ENCODE measurements around the gene TTC19. TPM values are rescaled to one million over a fixed set of nuclear protein-coding genes. Genes with fewer than 3 reads are reported as not detected.

Gene TTC19
- total and polyA plus RNA-seq, 8 donors = 12.6 to 1,106 (median 54.0) TPM

- no peaks in the 10 kb centered on the region for H3K4me1 ChIP-seq
- no peak for TF ChIP-seq EP300 (IDR thresholded peaks at IDR 0.05)
- TF ChIP-seq, protein P1, sequence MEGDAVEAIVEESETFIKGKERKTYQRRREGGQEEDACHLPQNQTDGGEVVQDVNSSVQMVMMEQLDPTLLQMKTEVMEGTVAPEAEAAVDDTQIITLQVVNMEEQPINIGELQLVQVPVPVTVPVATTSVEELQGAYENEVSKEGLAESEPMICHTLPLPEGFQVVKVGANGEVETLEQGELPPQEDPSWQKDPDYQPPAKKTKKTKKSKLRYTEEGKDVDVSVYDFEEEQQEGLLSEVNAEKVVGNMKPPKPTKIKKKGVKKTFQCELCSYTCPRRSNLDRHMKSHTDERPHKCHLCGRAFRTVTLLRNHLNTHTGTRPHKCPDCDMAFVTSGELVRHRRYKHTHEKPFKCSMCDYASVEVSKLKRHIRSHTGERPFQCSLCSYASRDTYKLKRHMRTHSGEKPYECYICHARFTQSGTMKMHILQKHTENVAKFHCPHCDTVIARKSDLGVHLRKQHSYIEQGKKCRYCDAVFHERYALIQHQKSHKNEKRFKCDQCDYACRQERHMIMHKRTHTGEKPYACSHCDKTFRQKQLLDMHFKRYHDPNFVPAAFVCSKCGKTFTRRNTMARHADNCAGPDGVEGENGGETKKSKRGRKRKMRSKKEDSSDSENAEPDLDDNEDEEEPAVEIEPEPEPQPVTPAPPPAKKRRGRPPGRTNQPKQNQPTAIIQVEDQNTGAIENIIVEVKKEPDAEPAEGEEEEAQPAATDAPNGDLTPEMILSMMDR (IDR thresholded peaks at IDR 0.05) = no peak
- no peak for TF ChIP-seq POLR2AphosphoS5 (IDR thresholded peaks at IDR 0.05)
- no peak for TF ChIP-seq POLR2A (IDR thresholded peaks at IDR 0.05)
Observed at GRCh38 chr17:16074423-16074822, 74.8 kb downstream of the TTC19 start.

GRCh38 chr17:16075949-16076348 lies 76.3 kb downstream of the TTC19 start:
- no peak overlapping the region for H3K4me3 ChIP-seq
- peaks cover 70 to 96% (median 94%) of the 10 kb centered on the region in 4 donors for H3K36me3 ChIP-seq
- no peak overlapping the region for H3K27ac ChIP-seq
- DNase-seq = no peak
- TF ChIP-seq, protein P1 (IDR thresholded peaks at IDR 0.05) = no peak
- TF ChIP-seq POLR2AphosphoS5 (IDR thresholded peaks at IDR 0.05) (no peak), EP300 (IDR thresholded peaks at IDR 0.05) (no peak), POLR2A (IDR thresholded peaks at IDR 0.05) (no peak)
- no peaks in the 10 kb centered on the region for H3K27me3 ChIP-seq
- no peaks in the 10 kb centered on the region for H3K4me1 ChIP-seq
- intact Hi-C loops (cut with DNase I; ENCODE audit: low total_unique reads) = no loop called here
- H3K9me3 ChIP-seq = no peaks in the 10 kb centered on the region
- WGBS, 5 donors = 93 to 97% (median 96%) methylated on average over 5 of the region's 5 CpGs

More at GRCh38 chr17:16074423-16074822, 74.8 kb downstream of the TTC19 start:
- no peak overlapping the region for H3K4me3 ChIP-seq
- H3K27me3 ChIP-seq = no peaks in the 10 kb centered on the region
- DNase-seq = no peak
- peaks cover 72 to 99% (median 97%) of the 10 kb centered on the region in 4 donors for H3K36me3 ChIP-seq
- no peaks in the 10 kb centered on the region for H3K9me3 ChIP-seq
- intact Hi-C loops (cut with DNase I; ENCODE audit: low total_unique reads) = no loop called here
- 74 to 88% (median 79%) methylated on average over 3 of the region's 3 CpGs for WGBS, 5 donors
- H3K27ac ChIP-seq = no peak overlapping the region

Other genes with a start within 250 kb of the TTC19 start
- 10 to 100 TPM in 1 of 5 donors, 1 to 10 TPM in 1, under 1 TPM in 1, not detected in 2; 0.72 to 18.8 (median 3.5) TPM for gene ADORA2B, start 54.7 kb upstream of the TTC19 start, total RNA-seq
- gene ADORA2B, start 54.7 kb upstream of the TTC19 start, polyA plus RNA-seq = 1 to 10 TPM in 1 of 3 donors, under 1 TPM in 2; 0.25 to 6.3 (median 0.61) TPM
- gene ZSWIM7, start 120 bp upstream of the TTC19 start, total RNA-seq = 10 to 100 TPM in 2 of 5 donors, 1 to 10 TPM in 2, not detected in 1; 4.5 to 20.0 (median 10.2) TPM
- 10 to 100 TPM; 29.8 to 43.5 (median 36.4) TPM for gene ZSWIM7, start 120 bp upstream of the TTC19 start, polyA plus RNA-seq
- gene NCOR1, start 215.7 kb downstream of the TTC19 start, total RNA-seq = 100 to 1,000 TPM; 226 to 444 (median 280) TPM
- 100 to 1,000 TPM in 1 of 3 donors, 10 to 100 TPM in 2; 28.7 to 357 (median 80.1) TPM for gene NCOR1, start 215.7 kb downstream of the TTC19 start, polyA plus RNA-seq
- 10 to 100 TPM; 32.4 to 72.3 (median 65.3) TPM for gene PIGL, start 217.4 kb downstream of the TTC19 start, total RNA-seq
- gene PIGL, start 217.4 kb downstream of the TTC19 start, polyA plus RNA-seq = 10 to 100 TPM in 2 of 3 donors, 1 to 10 TPM in 1; 5.8 to 17.1 (median 10.4) TPM